ENCODE measurements around the gene CHD2.
A peak's percentile ranks its signal among the peaks of the same experiment; 100 is the strongest.
"Not testable (repeated sequence)": the region's sequence is repeated elsewhere in the genome, so short reads cannot be mapped to it uniquely, and the experiment has no call there.

Gene CHD2

GRCh38 chr15:93052090-93052879 lies 152.2 kb downstream of the CHD2 start:
- no peak for DNase-seq

- no peak for DNase-seq
These were observed 155.1 kb downstream of the CHD2 start for GRCh38 chr15:93055211-93055610.

- DNase-seq = no peak
These were observed 156.7 kb downstream of the CHD2 start for GRCh38 chr15:93056836-93057235.

GRCh38 chr15:93057618-93058017 lies 157.5 kb downstream of the CHD2 start:
- DNase-seq = no peak

- DNase-seq = no peak
These were observed 158.0 kb downstream of the CHD2 start for GRCh38 chr15:93058128-93058527.

GRCh38 chr15:93058904-93059427 lies 158.8 kb downstream of the CHD2 start:
- no peak for DNase-seq

GRCh38 chr15:93059442-93059841 lies 159.3 kb downstream of the CHD2 start:
- no peak for DNase-seq

GRCh38 chr15:93060336-93061248 lies 160.5 kb downstream of the CHD2 start:
- peak; percentile 36 for DNase-seq

GRCh38 chr15:93062628-93063261 lies 162.6 kb downstream of the CHD2 start:
- DNase-seq = not testable (repeated sequence)

GRCh38 chr15:93063262-93063671 lies 163.1 kb downstream of the CHD2 start:
- DNase-seq = no peak

GRCh38 chr15:93063796-93064690 lies 163.9 kb downstream of the CHD2 start:
- no peak for DNase-seq

- no peak for DNase-seq
These were observed 165.5 kb downstream of the CHD2 start for GRCh38 chr15:93065641-93066045.

- DNase-seq = no peak
These were observed 166.1 kb downstream of the CHD2 start for GRCh38 chr15:93066224-93066681.

- peak; percentile 20 for DNase-seq
These were observed 166.9 kb downstream of the CHD2 start for GRCh38 chr15:93066834-93067648.

- DNase-seq = no peak
These were observed 167.5 kb downstream of the CHD2 start for GRCh38 chr15:93067649-93068085.

GRCh38 chr15:93068581-93069199 lies 168.6 kb downstream of the CHD2 start:
- DNase-seq = no peak

GRCh38 chr15:93070132-93070531 lies 170.0 kb downstream of the CHD2 start:
- no peak for DNase-seq

- DNase-seq = no peak
These were observed 170.6 kb downstream of the CHD2 start for GRCh38 chr15:93070551-93071296.

- DNase-seq = peak; percentile 62
These were observed 171.4 kb downstream of the CHD2 start for GRCh38 chr15:93071469-93071936.

GRCh38 chr15:93072011-93072410 lies 171.9 kb downstream of the CHD2 start:
- DNase-seq = peak; percentile 87

All from eye (tissue), 1 donor.